Smooth muscle cell (in vitro differentiated cells): ENCODE measurements around the gene OST4. TPM values are rescaled to one million over a fixed set of nuclear protein-coding genes. Genes with fewer than 3 reads are reported as not detected.

ENCODE experiments used
- DNase-seq: peaks from one replicate; lab custom pipeline; 2025; ENCODE audit not compliant: unreplicated experiment; lab: John Stamatoyannopoulos, UW
- H2AFZ ChIP-seq: fragments of 200-600 bp; sonication (generic); 2 replicates; pipeline ENCODE4 v1.6.0; 2016; ENCODE audit warnings: antibody characterized with exemption, low read depth, mild to moderate bottlenecking
- H3F3A ChIP-seq: fragments of 200-600 bp; sonication (generic); 2 replicates; pipeline ENCODE4 v1.6.0; 2017; ENCODE audit warnings: antibody characterized with exemption, low read depth
- H3K27ac ChIP-seq: fragments of 200-600 bp; sonication (generic); 2 replicates; pipeline ENCODE4 v1.5.1; 2016; ENCODE audit warnings: low read depth, mild to moderate bottlenecking
- H3K27me3 ChIP-seq: fragments of 200-600 bp; sonication (generic); 2 replicates; pipeline ENCODE4 v1.6.1; 2016; ENCODE audit warnings: low read depth, mild to moderate bottlenecking
- H3K36me3 ChIP-seq: fragments of 200-600 bp; sonication (generic); 2 replicates; pipeline ENCODE4 v1.5.1; 2016; ENCODE audit warnings: low read depth
- H3K4me1 ChIP-seq: fragments of 200-600 bp; sonication (generic); 2 replicates; pipeline ENCODE4 v1.5.1; 2016; ENCODE audit warnings: low read depth
- H3K4me2 ChIP-seq: fragments of 200-600 bp; sonication (generic); 2 replicates; pipeline ENCODE4 v1.6.0; 2016; ENCODE audit warnings: mild to moderate bottlenecking
- H3K4me3 ChIP-seq: fragments of 200-600 bp; sonication (generic); 2 replicates; pipeline ENCODE4 v1.5.1; 2016; ENCODE audit warnings: mild to moderate bottlenecking
- H3K79me2 ChIP-seq: fragments of 200-600 bp; sonication (generic); 2 replicates; pipeline ENCODE4 v1.6.0; 2016; ENCODE audit warnings: low read depth, mild to moderate bottlenecking
- H3K9ac ChIP-seq: fragments of 200-600 bp; sonication (generic); 2 replicates; pipeline ENCODE4 v1.6.0; 2016; ENCODE audit warnings: low read depth
- H3K9me3 ChIP-seq: fragments of 200-600 bp; sonication (generic); replicated peaks from 2 replicates; pipeline ENCODE4 v1.5.1; 2016; ENCODE audit warnings: low read depth
- H4K20me1 ChIP-seq: fragments of 200-600 bp; sonication (generic); 2 replicates; pipeline ENCODE4 v1.6.0; 2016; ENCODE audit warnings: low read depth
- CTCF ChIP-seq: fragments of 200-600 bp; sonication (generic); IDR thresholded peaks from 2 replicates; pipeline ENCODE4 v1.5.1; 2017; ENCODE audit warnings: borderline replicate concordance, mild to moderate bottlenecking, antibody characterized with exemption; ENCODE audit not compliant: insufficient read depth, poor library complexity, severe bottlenecking
- WGBS: methylation state at CpG from one replicate; pipeline ENCODE4 v1.1.7; 2016; ENCODE audit warnings: low lambda C conversion rate; 5-methylcytosine and 5-hydroxymethylcytosine counted together
- polyA plus RNA-seq: library from polyadenylated mRNA; unstranded; fragments of >200 nt; fragmentation: Nextera tagmentation; extraction: Ambion mirVana; gene quantifications from 2 replicates; pipeline ENCODE4 v1.2.1, GENCODE V29; 2016
- total RNA-seq: library from RNA; depleted of rRNA; stranded (reverse); fragments of >200 nt; gene quantifications from 2 replicates; pipeline ENCODE4 v1.2.3, GENCODE V29; 2014

OST4 gene
- total and polyA plus RNA-seq, 2 experiments from 2014 or later: 848 to 1,292 TPM

DNA sequence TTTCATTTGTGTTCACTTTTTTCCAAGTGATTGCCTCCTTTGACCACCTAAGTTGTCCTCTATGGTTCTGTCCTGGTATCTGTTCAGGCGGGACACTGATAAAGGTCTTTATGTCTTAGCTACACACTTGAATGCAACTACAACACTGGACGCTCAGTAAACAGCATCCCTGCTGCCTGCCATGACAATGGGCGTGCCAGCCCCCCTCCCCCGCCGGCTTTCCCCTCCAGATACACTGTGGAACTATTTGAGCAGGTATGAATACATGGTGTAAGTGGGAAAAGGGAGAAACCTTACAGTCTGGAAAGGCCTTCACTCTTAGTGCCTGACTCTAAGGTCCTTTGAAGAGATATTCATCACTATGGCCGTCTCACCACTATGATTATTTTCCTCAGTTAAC, 14.3 kb downstream of the OST4 start:
- Histone ChIP-seq H3K79me2 (no peaks in the 10 kb centered on the region), H3K9ac (no peak overlapping the region), H4K20me1 (peaks cover 8% of the 10 kb centered on the region), H3K27ac (no peak overlapping the region), H3K36me3 (no peaks in the 10 kb centered on the region), H3K4me3 (no peak overlapping the region), H2AFZ (no peak overlapping the region), H3K4me2 (no peak overlapping the region), H3K9me3 (no peaks in the 10 kb centered on the region), H3K4me1 (peaks cover 4% of the 10 kb centered on the region), H3F3A (peaks cover 12% of the 10 kb centered on the region), H3K27me3 (no peaks in the 10 kb centered on the region)
- WGBS: 91% methylated on average over 6 of the region's 6 CpGs
- no peak for TF ChIP-seq CTCF
- DNase-seq: no peak

GRCh38 chr2:27054721-27055120, 16.7 kb downstream of the OST4 start:
- Histone ChIP-seq H3K79me2 (no peaks in the 10 kb centered on the region), H3K9ac (no peak overlapping the region), H3K27ac (no peak overlapping the region), H4K20me1 (peaks cover 6% of the 10 kb centered on the region), H3F3A (peaks cover 10% of the 10 kb centered on the region), H3K4me2 (no peak overlapping the region), H3K4me3 (no peak overlapping the region), H3K9me3 (no peaks in the 10 kb centered on the region), H2AFZ (no peak overlapping the region), H3K27me3 (no peaks in the 10 kb centered on the region), H3K36me3 (no peaks in the 10 kb centered on the region), H3K4me1 (peaks cover 5% of the 10 kb centered on the region)
- no peak for DNase-seq
- no peak for TF ChIP-seq CTCF
- 98% methylated on average over 11 of the region's 11 CpGs for WGBS

DNA sequence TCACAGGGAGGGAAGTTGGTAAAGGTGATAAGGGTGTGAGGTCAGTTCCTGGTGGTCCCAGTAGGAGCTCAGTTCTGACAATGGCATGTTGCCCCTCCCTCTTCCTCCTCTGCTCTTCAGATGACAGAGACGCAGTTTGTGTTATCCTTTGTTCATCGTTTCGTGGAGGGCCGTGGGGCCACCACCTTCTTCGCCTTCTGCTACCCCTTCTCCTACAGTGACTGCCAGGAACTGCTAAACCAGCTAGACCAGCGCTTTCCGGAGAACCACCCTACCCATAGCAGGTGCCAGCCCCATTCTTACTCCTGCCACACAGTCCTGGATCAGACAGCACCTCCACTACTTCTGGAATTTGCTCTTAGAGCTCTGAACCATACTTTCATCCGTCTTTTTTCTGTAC, 17.7 kb downstream of the OST4 start:
- Histone ChIP-seq H3F3A (peaks cover 14% of the 10 kb centered on the region), H3K79me2 (no peaks in the 10 kb centered on the region), H3K9me3 (no peaks in the 10 kb centered on the region), H4K20me1 (peaks cover 6% of the 10 kb centered on the region), H3K27me3 (no peaks in the 10 kb centered on the region), H2AFZ (no peak overlapping the region), H3K9ac (no peak overlapping the region), H3K27ac (no peak overlapping the region), H3K4me2 (no peak overlapping the region), H3K4me1 (peaks cover 5% of the 10 kb centered on the region), H3K36me3 (no peaks in the 10 kb centered on the region), H3K4me3 (no peak overlapping the region)
- DNase-seq: no peak
- no peak for TF ChIP-seq CTCF
- WGBS: 90% methylated on average over 8 of the region's 8 CpGs

GRCh38 chr2:27053321-27053720, 18.1 kb downstream of the OST4 start:
- Histone ChIP-seq H2AFZ (no peak overlapping the region), H3K4me1 (peaks cover 5% of the 10 kb centered on the region), H3K36me3 (no peaks in the 10 kb centered on the region), H3K9me3 (no peaks in the 10 kb centered on the region), H3F3A (peaks cover 14% of the 10 kb centered on the region), H3K4me2 (no peak overlapping the region), H4K20me1 (peaks cover 6% of the 10 kb centered on the region), H3K27me3 (no peaks in the 10 kb centered on the region), H3K79me2 (no peaks in the 10 kb centered on the region), H3K9ac (no peak overlapping the region), H3K27ac (no peak overlapping the region), H3K4me3 (no peak overlapping the region)
- TF ChIP-seq CTCF: no peak
- 87% methylated on average over 11 of the region's 11 CpGs for WGBS
- DNase-seq: no peak
